Subcutaneous adipose tissue (tissue), 4 donors: ENCODE data around the gene FARP2. TPM values are rescaled to one million over a fixed set of nuclear protein-coding genes. Genes with fewer than 3 reads are reported as not detected.

Experiments
- CTCF ChIP-seq: fragments of 450-650 bp; IDR thresholded peaks from one replicate; pipeline ENCODE4 v1.5.1; 2016; ENCODE audit warnings: low read depth, mild to moderate bottlenecking, control low read depth, antibody characterized with exemption, moderate library complexity
- total RNA-seq, 4 donors: library from RNA; depleted of rRNA; stranded (reverse); fragments of >200 nt; gene quantifications; one replicate each; pipeline ENCODE4 v1.1.0, GENCODE V29; 2016

FARP2 gene
- total RNA-seq, 4 donors from 2014 or later: 27.4 to 49.1 (median 35.0) TPM

- TF ChIP-seq CTCF: no peak
Measured at GRCh38 chr2:241357531-241357930, 1.4 kb downstream of the FARP2 start.

GRCh38 chr2:241358470-241358869, 2.4 kb downstream of the FARP2 start:
- TF ChIP-seq CTCF: no peak

GRCh38 chr2:241359481-241360045, 3.5 kb downstream of the FARP2 start:
- no peak for TF ChIP-seq CTCF

- TF ChIP-seq CTCF: no peak
Measured at GRCh38 chr2:241363426-241363825, 7.3 kb downstream of the FARP2 start.

- TF ChIP-seq CTCF: no peak
Measured at GRCh38 chr2:241364781-241365180, 8.7 kb downstream of the FARP2 start.

- no peak for TF ChIP-seq CTCF
Measured at GRCh38 chr2:241366678-241367077, 10.6 kb downstream of the FARP2 start.

GRCh38 chr2:241368643-241369042, 12.6 kb downstream of the FARP2 start:
- no peak for TF ChIP-seq CTCF
